IPS DF 6.9 (cell line): ENCODE measurements around the gene CMTM3.
A peak's percentile ranks its signal among the peaks of the same experiment; 100 is the strongest.

Experiments
- DNase-seq: peaks from one replicate; pipeline ENCODE4 v3.0.0-alpha.2; 2013; ENCODE audit warnings: low read depth, low spot score
- H3K27ac ChIP-seq: one replicate; pipeline ENCODE4 v1.5.1; 2013; ENCODE audit warnings: low read length, control low read depth
- H3K27me3 ChIP-seq: 2 replicates; pipeline ENCODE4 v1.6.1; 2013; ENCODE audit warnings: mild to moderate bottlenecking, low read length; ENCODE audit not compliant: control insufficient read depth, insufficient read depth
- H3K36me3 ChIP-seq: 2 replicates; pipeline ENCODE4 v1.6.1; 2013; ENCODE audit warnings: low read length; ENCODE audit not compliant: control insufficient read depth, insufficient read depth
- H3K4me1 ChIP-seq: 2 replicates; pipeline ENCODE4 v1.6.1; 2013; ENCODE audit warnings: low read length; ENCODE audit not compliant: control insufficient read depth, insufficient read depth
- H3K4me3 ChIP-seq: 2 replicates; pipeline ENCODE4 v1.5.1; 2013; ENCODE audit warnings: mild to moderate bottlenecking, low read length
- H3K9me3 ChIP-seq: 2 replicates; pipeline ENCODE4 v1.6.1; 2013; ENCODE audit warnings: low read length, inconsistent platforms; ENCODE audit not compliant: control insufficient read depth, insufficient read depth
- WGBS: extraction: QIAGEN DNeasy Blood & Tissue Kit; methylation state at CpG from one replicate; pipeline ENCODE4 v1.1.7; 2013; ENCODE audit warnings: mixed read lengths, missing lambda C conversion rate; ENCODE audit not compliant: insufficient read length, insufficient coverage; 5-methylcytosine and 5-hydroxymethylcytosine counted together

The CMTM3 gene

GRCh38 chr16:66635406-66635805 is 30.9 kb downstream of the CMTM3 start:
- H3K4me3 ChIP-seq: no peak overlapping the region
- no peaks in the 10 kb centered on the region for H3K9me3 ChIP-seq
- H3K4me1 ChIP-seq: no peaks in the 10 kb centered on the region
- H3K27ac ChIP-seq: no peak overlapping the region
- no peak for DNase-seq
- peaks cover 2% of the 10 kb centered on the region; the same call in 1 of the 2 replicates for H3K36me3 ChIP-seq
- no CpG with 5 or more reads among the region's 6 CpGs for WGBS
- no peaks in the 10 kb centered on the region for H3K27me3 ChIP-seq

- DNase-seq: no peak
- no CpG with 5 or more reads among the region's 5 CpGs for WGBS
- Histone ChIP-seq H3K4me3 (no peak overlapping the region), H3K36me3 (peaks cover 2% of the 10 kb centered on the region; the same call in 1 of the 2 replicates), H3K9me3 (no peaks in the 10 kb centered on the region), H3K27ac (no peak overlapping the region), H3K4me1 (no peaks in the 10 kb centered on the region), H3K27me3 (no peaks in the 10 kb centered on the region)
These were observed 31.7 kb downstream of the CMTM3 start for GRCh38 chr16:66636199-66636598.

DNA sequence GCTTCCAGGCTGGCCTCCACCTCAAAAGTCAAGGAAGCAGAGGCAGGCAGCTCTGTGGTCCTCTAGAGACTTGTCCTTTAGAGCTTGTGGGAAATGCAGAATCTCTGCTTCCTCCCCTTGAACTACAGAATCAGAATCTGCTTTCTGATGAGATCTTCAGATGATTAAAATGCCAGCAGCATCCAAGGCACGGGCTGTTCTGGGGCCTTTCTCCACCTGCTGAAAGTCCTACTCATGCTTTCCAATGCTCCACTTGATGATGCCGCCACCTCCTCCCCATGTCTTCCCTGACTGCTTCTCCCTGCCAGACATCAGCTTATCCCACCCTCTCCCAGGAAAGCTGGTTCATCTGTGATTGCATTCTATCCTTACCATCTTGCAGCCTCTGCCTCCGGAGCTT is 33.3 kb downstream of the CMTM3 start:
- H3K9me3 ChIP-seq: no peaks in the 10 kb centered on the region
- whole genome bisulfite sequencing: no CpG with 5 or more reads among the region's 3 CpGs
- no peaks in the 10 kb centered on the region for H3K4me1 ChIP-seq
- DNase-seq: no peak
- H3K27ac ChIP-seq: no peak overlapping the region
- peaks cover 2% of the 10 kb centered on the region; the same call in 1 of the 2 replicates for H3K36me3 ChIP-seq
- H3K4me3 ChIP-seq: no peak overlapping the region
- no peaks in the 10 kb centered on the region for H3K27me3 ChIP-seq

DNA sequence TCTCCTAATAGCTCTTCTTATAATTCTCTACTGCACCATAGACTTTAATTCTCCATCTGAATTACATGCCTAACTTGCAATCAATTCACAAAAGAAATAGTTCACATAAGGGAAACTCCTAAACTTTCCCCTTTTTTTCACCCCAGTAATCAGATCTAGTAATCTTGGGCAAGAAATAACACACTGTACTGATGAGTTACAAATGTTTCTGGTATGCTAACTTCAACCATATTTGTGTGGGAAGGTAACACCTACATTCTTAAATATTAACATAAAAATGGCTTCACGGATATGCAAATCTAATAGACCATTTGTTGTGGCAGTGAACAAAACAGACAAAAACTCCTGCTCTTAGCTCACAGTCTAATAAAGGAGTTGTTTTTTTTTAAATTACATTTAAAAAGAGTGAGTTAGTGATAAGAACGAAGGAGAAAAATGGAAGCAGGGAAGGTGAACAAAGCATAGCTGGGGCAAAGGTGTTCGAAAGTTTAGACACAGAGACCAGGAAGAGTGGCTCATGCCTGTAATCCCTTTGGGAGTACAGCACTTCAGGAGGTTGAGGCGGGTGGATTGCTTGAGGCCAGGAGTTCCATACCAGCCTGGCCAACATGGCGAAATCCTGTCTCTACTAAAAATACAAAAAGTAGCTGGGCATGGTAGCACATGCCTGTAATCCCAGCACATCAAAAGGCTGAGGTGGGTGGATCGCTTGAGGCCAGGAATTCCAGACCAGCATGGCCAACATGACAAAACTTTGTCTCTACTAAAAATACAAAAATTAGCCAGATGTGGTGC is 34.8 kb downstream of the CMTM3 start:
- Histone ChIP-seq H3K27ac (no peak overlapping the region), H3K36me3 (peaks cover 2% of the 10 kb centered on the region; the same call in 1 of the 2 replicates), H3K27me3 (no peaks in the 10 kb centered on the region), H3K9me3 (no peaks in the 10 kb centered on the region), H3K4me1 (no peaks in the 10 kb centered on the region), H3K4me3 (no peak overlapping the region)
- WGBS: 100% methylated on average over 1 of the region's 6 CpGs
- no peak for DNase-seq

- Histone ChIP-seq H3K4me1 (no peaks in the 10 kb centered on the region), H3K9me3 (no peaks in the 10 kb centered on the region), H3K4me3 (no peak overlapping the region), H3K27me3 (no peaks in the 10 kb centered on the region), H3K27ac (no peak overlapping the region), H3K36me3 (no peaks in the 10 kb centered on the region)
- no CpG with 5 or more reads among the region's 3 CpGs for WGBS
- no peak for DNase-seq
These were observed 36.3 kb downstream of the CMTM3 start for GRCh38 chr16:66640724-66641314.

DNA sequence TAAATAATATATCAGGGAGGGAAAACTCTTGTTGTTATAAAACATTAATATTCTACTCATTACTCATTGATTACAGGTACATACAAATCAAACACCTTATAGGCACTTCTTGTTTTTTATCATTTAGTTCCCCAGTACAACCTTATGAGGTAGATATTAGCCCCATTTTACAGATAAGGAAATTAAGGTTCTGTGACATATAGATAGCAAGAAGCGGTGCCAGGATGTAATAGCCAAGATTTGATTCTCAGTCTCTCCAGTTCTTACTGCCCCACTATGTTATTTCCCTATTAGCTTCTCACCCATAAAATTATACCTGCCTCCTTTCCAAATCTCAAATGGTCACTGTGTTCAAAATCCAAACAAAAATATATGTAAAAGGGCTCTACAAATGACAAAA is 36.9 kb downstream of the CMTM3 start:
- H3K27ac ChIP-seq: no peak overlapping the region
- no peak overlapping the region for H3K4me3 ChIP-seq
- no peaks in the 10 kb centered on the region for H3K4me1 ChIP-seq
- DNase-seq: no peak
- H3K36me3 ChIP-seq: no peaks in the 10 kb centered on the region
- H3K9me3 ChIP-seq: no peaks in the 10 kb centered on the region
- no peaks in the 10 kb centered on the region for H3K27me3 ChIP-seq
- WGBS: no CpG with 5 or more reads among the region's 1 CpG

DNA sequence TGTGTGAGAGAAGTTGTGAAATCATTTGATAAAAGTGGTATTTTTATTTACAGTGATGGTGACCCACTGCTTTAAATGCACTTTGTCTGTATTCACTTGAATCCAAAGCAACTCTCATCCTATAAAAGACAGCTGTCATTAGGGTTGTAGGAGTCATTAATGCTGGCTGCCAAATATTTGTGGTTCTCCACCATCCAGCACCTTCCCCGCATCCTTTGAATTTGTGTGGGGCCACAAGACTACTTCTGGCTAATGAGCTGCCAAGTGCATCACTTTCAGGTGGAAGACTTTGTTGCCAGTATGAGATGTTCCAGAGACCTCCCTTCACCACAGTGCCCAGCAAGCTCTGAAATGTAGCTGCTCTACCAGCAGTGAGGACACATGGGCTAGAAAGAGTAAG is 43.4 kb downstream of the CMTM3 start:
- WGBS: no CpG with 5 or more reads among the region's 1 CpG
- Histone ChIP-seq H3K36me3 (no peaks in the 10 kb centered on the region), H3K4me1 (0 out of 2 replicates have a peak, but pooled peaks cover 2% of the 10 kb centered on the region), H3K27me3 (no peaks in the 10 kb centered on the region), H3K4me3 (no peak overlapping the region), H3K27ac (no peak overlapping the region), H3K9me3 (no peaks in the 10 kb centered on the region)
- DNase-seq: no peak

DNA sequence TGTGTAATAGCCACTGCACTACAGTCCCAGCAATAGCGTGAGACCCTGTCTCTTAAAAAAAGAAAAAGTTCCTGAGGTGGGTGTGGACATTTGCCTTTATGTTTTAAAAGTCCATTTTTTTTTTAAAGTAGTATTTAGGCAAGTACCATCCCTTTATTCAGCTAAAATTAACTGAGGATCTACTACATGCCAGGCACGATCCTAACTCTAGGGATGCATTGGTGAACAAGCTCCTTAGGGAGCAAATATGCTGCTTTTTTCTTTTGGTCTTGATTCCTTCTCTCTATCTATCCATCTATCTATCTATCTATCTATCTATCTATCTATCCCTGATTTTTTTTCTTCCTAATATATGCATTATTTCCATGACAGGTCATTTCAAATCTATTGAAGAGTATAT is 44.7 kb downstream of the CMTM3 start:
- no peaks in the 10 kb centered on the region for H3K9me3 ChIP-seq
- H3K4me3 ChIP-seq: no peak overlapping the region
- no peaks in the 10 kb centered on the region for H3K27me3 ChIP-seq
- 0 out of 2 replicates have a peak, but pooled peaks cover 2% of the 10 kb centered on the region for H3K4me1 ChIP-seq
- H3K27ac ChIP-seq: no peak overlapping the region
- no peaks in the 10 kb centered on the region for H3K36me3 ChIP-seq
- DNase-seq: no peak
- no CpG with 5 or more reads among the region's 2 CpGs for WGBS

- no CpG with 5 or more reads among the region's 9 CpGs for WGBS
- H3K4me1 ChIP-seq: 0 out of 2 replicates have a peak, but pooled peaks cover 2% of the 10 kb centered on the region
- H3K9me3 ChIP-seq: no peaks in the 10 kb centered on the region
- no peaks in the 10 kb centered on the region for H3K36me3 ChIP-seq
- H3K4me3 ChIP-seq: no peak overlapping the region
- no peak overlapping the region for H3K27ac ChIP-seq
- no peak for DNase-seq
- H3K27me3 ChIP-seq: no peaks in the 10 kb centered on the region
These were observed 45.2 kb downstream of the CMTM3 start for GRCh38 chr16:66649636-66650205.

DNA sequence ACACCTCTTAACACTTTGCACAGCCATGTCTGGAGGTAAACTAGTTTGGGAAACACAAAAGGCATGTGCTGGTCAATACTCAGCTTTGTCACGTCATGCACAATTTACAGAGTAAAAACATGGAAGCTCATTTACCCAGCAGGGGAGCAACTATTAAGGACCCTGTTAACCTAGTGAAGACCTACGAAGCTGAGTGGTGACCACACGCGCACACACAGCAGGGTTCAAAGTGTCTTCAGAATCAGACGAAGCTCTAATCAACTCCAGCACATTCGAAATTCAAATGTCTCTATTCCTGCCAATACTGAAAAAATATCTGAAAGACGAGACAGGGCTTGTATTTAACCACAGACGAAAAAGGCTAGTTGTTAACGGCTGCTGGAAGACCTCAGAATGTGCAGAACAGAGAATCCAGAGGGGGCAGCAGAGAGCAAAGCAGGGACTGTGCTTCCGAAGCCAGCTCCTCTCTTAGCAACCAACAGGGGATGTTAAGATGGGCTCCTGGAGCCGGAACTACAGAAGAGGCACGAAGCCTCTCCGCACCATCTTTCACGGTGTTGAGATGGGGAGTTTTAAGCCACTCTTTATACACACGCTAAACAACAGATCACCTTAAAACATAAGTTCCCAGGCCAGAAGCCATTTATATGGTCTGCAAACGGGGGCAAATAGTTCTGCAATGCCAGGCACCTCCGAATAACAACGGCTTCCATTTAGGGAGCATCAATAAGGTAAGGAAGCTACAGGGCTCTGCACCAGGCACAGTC is 46.4 kb downstream of the CMTM3 start:
- Histone ChIP-seq H3K4me3 (no peak overlapping the region; the same call in 1 of the 2 replicates), H3K9me3 (no peaks in the 10 kb centered on the region)
- WGBS: no CpG with 5 or more reads among the region's 18 CpGs

More for the DNA sequence above, 46.4 kb downstream of the CMTM3 start:
- DNase-seq: peak; percentile 82
- H3K36me3 ChIP-seq: no peaks in the 10 kb centered on the region
- no peak overlapping the region for H3K27ac ChIP-seq
- H3K4me1 ChIP-seq: 0 out of 2 replicates have a peak, but pooled peaks cover 2% of the 10 kb centered on the region
- H3K27me3 ChIP-seq: no peaks in the 10 kb centered on the region
